ENCODE measurements around the gene ACAP1. TPM values are rescaled to one million over a fixed set of nuclear protein-coding genes. Genes with fewer than 3 reads are reported as not detected.
A peak's percentile ranks its signal among the peaks of the same experiment; 100 is the strongest.

ACAP1 gene
- total RNA-seq, 1 experiment from 2014 or later, result 8.8 TPM

GRCh38 chr17:7306911-7307685 lies 29.2 kb upstream of the ACAP1 start, which contains the start of gene EIF5A:
Gene EIF5A (plus strand): TSS chr17:7307628. CDS start chr17:7309636, 2,008 bp downstream.
- ATAC-seq (peak; percentile 80), DNase-seq (ENCODE audit: low read depth, low spot score) (peak; percentile 100)
- Histone ChIP-seq H3K36me3 (ENCODE audit: control insufficient read depth in 1 of 2, insufficient read depth in 2 of 2, low read length in 2 of 2) (peaks cover 20 to 34% of the 10 kb centered on the region in 2 experiments), H2AFZ (ENCODE audit: low read depth, low read length, poor library complexity, severe bottlenecking) (no peak within 1 kb of the TSS), H3K9me3 (ENCODE audit: control insufficient read depth in 1 of 2, insufficient read depth in 1 of 2, low read depth in 1 of 2, low read length in 2 of 2) (no peaks in the 10 kb centered on the region), H3K79me2 (ENCODE audit: insufficient read depth, low read length) (peaks cover 46% of the 10 kb centered on the region), H3K4me1 (ENCODE audit: control insufficient read depth in 1 of 2, insufficient read depth in 2 of 2, low read length in 2 of 2) (peaks cover 19 to 41% of the 10 kb centered on the region in 2 experiments), H3K27me3 (ENCODE audit: insufficient read depth, low read length) (no peaks in the 10 kb centered on the region), H3K9ac (ENCODE audit: low read length) (peak within 1 kb of the TSS; percentile 99), H3K9me2 (ENCODE audit: insufficient read depth) (no peaks in the 10 kb centered on the region), H3K4me3 (replicated peaks in 1 of 2; ENCODE audit: low read depth in 1 of 2, low read length in 2 of 2) (peak within 1 kb of the TSS; percentile 90 to 99), H3K27ac (ENCODE audit: low read depth, low read length) (peak within 1 kb of the TSS; percentile 98), H4K20me1 (ENCODE audit: insufficient read depth) (peaks cover 24% of the 10 kb centered on the region), H3K4me2 (ENCODE audit: low read length) (peak within 1 kb of the TSS; percentile 88)
- no TSS peak for BruUV-seq (replicated peaks)
- TF ChIP-seq YY1 (IDR thresholded peaks at IDR 0.05; ENCODE audit: extremely low read depth, insufficient replicate concordance, low read depth, low read length) (peak; percentile 92), RAD21 (IDR thresholded peaks at IDR 0.05; ENCODE audit: low read depth) (no peak), EGR1 (IDR thresholded peaks at IDR 0.05; ENCODE audit: low read depth) (peak; percentile 100), FOSL1 (IDR thresholded peaks at IDR 0.05; ENCODE audit: low read depth) (no peak), ELF1 (IDR thresholded peaks at IDR 0.05; ENCODE audit: borderline replicate concordance, low read depth) (no peak), SRF (IDR thresholded peaks at IDR 0.05; ENCODE audit: low read depth) (no peak; the same call in 1 of the 2 replicates), TCF7L2 (IDR thresholded peaks at IDR 0.05; ENCODE audit: borderline replicate concordance, extremely low read depth, insufficient read depth, insufficient read length) (peak; percentile 45), SP1 (IDR thresholded peaks at IDR 0.05; ENCODE audit: low read depth) (peak; percentile 43; the same call in 1 of the 2 replicates), POLR2A (IDR thresholded peaks at IDR 0.05; ENCODE audit: borderline replicate concordance, extremely low read depth, insufficient read depth, insufficient read length) (peak; percentile 79), POLR2AphosphoS5 (IDR thresholded peaks at IDR 0.05; ENCODE audit: low read depth, low read length) (peak; percentile 77)
- ChIA-PET CTCF (no interaction called here), RAD21 (ENCODE audit: low non-redundant PET in 1 of 2, low total read pairs in 2 of 2, uncharacterized antibody in 2 of 2, unreplicated experiment in 2 of 2) (no interaction called here), POLR2A (no interaction called here)
- intact Hi-C loops (cut with micrococcal nuclease), result loop anchor here (2.0 to 5.0 kb wide), 2 partner anchors 44 to 55 kb away; partner anchors contain the start of genes CTDNEP1 and ELP5

Data from HCT116 (cell line).